H9 (cell line): ENCODE data around the gene TREML1. TPM values are rescaled to one million over a fixed set of nuclear protein-coding genes. Genes with fewer than 3 reads are reported as not detected.

Experiments used
- DNase-seq: peaks from one replicate; pipeline ENCODE4 v3.0.0-alpha.2; 2017
- H2AFZ ChIP-seq: one replicate; pipeline ENCODE4 v1.6.1; 2013; ENCODE audit warnings: mild to moderate bottlenecking, low read length, control low read depth, moderate library complexity
- H2AK5ac ChIP-seq: 2 replicates; pipeline ENCODE4 v1.6.1; 2013; ENCODE audit warnings: low read length, control low read depth, mixed read lengths; ENCODE audit not compliant: insufficient read length
- H2BK120ac ChIP-seq: one replicate; pipeline ENCODE4 v1.6.1; 2013; ENCODE audit warnings: low read depth, mild to moderate bottlenecking, low read length, control low read depth, inconsistent platforms; ENCODE audit not compliant: poor library complexity, severe bottlenecking
- H2BK12ac ChIP-seq: 2 replicates; pipeline ENCODE4 v1.6.1; 2013; ENCODE audit warnings: low read length, control low read depth, mixed read lengths, low read depth; ENCODE audit not compliant: insufficient read length
- H2BK15ac ChIP-seq: 2 replicates; pipeline ENCODE4 v1.6.1; 2013; ENCODE audit warnings: low read depth, low read length, control low read depth
- H2BK20ac ChIP-seq: one replicate; pipeline ENCODE4 v1.6.1; 2013; ENCODE audit warnings: low read depth, mild to moderate bottlenecking, low read length, control low read depth, inconsistent platforms; ENCODE audit not compliant: poor library complexity, severe bottlenecking
- H2BK5ac ChIP-seq: 2 replicates; pipeline ENCODE4 v1.6.1; 2013; ENCODE audit warnings: low read length, control low read depth, mixed read lengths; ENCODE audit not compliant: insufficient read length
- H3K14ac ChIP-seq: 2 replicates; pipeline ENCODE4 v1.6.1; 2013; ENCODE audit warnings: low read length, control low read depth; ENCODE audit not compliant: insufficient read depth
- H3K18ac ChIP-seq: 2 replicates; pipeline ENCODE4 v1.6.1; 2013; ENCODE audit warnings: low read depth, mild to moderate bottlenecking, mixed read lengths, low read length, control low read depth; ENCODE audit not compliant: insufficient read length
- H3K23ac ChIP-seq: 2 replicates; pipeline ENCODE4 v1.6.1; 2013; ENCODE audit warnings: low read length, control low read depth, mixed read lengths, low read depth; ENCODE audit not compliant: insufficient read length
- H3K23me2 ChIP-seq: 2 replicates; pipeline ENCODE4 v1.6.1; 2013; ENCODE audit warnings: low read depth, mild to moderate bottlenecking, mixed read lengths, low read length, control low read depth; ENCODE audit not compliant: insufficient read length, poor library complexity, severe bottlenecking
- H3K27ac ChIP-seq: 2 replicates; pipeline ENCODE4 v1.5.1; 2013; ENCODE audit warnings: low read length, control low read depth, mixed read lengths, low read depth; ENCODE audit not compliant: insufficient read length
- H3K27me3 ChIP-seq: 2 replicates; pipeline ENCODE4 v1.6.1; 2013; ENCODE audit warnings: low read length, control low read depth, inconsistent platforms; ENCODE audit not compliant: insufficient read depth
- H3K4ac ChIP-seq: 2 replicates; pipeline ENCODE4 v1.6.1; 2013; ENCODE audit warnings: low read depth, mild to moderate bottlenecking, control low read depth, inconsistent platforms, low read length, moderate library complexity
- H3K4me1 ChIP-seq: 2 replicates; pipeline ENCODE4 v1.6.1; 2013; ENCODE audit warnings: low read length, control low read depth, inconsistent platforms; ENCODE audit not compliant: insufficient read depth
- H3K4me2 ChIP-seq: 2 replicates; pipeline ENCODE4 v1.6.1; 2013; ENCODE audit warnings: low read length, control low read depth, mixed read lengths; ENCODE audit not compliant: insufficient read length, insufficient read depth
- H3K56ac ChIP-seq: 2 replicates; pipeline ENCODE4 v1.6.1; 2013; ENCODE audit warnings: low read depth, mild to moderate bottlenecking, mixed read lengths, low read length, control low read depth; ENCODE audit not compliant: insufficient read length
- H3K79me1 ChIP-seq: 2 replicates; pipeline ENCODE4 v1.6.1; 2013; ENCODE audit warnings: low read depth, mild to moderate bottlenecking, moderate library complexity, low read length, control low read depth, inconsistent platforms; ENCODE audit not compliant: insufficient read depth, poor library complexity, severe bottlenecking
- H3K79me2 ChIP-seq: 2 replicates; pipeline ENCODE4 v1.6.1; 2013; ENCODE audit warnings: low read length, control low read depth, inconsistent platforms; ENCODE audit not compliant: insufficient read depth
- H3K9ac ChIP-seq: 2 replicates; pipeline ENCODE4 v1.6.1; 2013; ENCODE audit warnings: low read length, control low read depth, mixed read lengths; ENCODE audit not compliant: insufficient read length; ENCODE audit errors: extremely low read depth
- H3K9me3 ChIP-seq: one replicate; pipeline ENCODE4 v1.6.1; 2013; ENCODE audit warnings: low read depth, low read length, inconsistent platforms; ENCODE audit not compliant: control insufficient read depth
- H3T11ph ChIP-seq: one replicate; pipeline ENCODE4 v1.6.1; 2013; ENCODE audit warnings: mild to moderate bottlenecking, low read length, control low read depth, inconsistent platforms
- H4K20me1 ChIP-seq: one replicate; pipeline ENCODE4 v1.6.1; 2013; ENCODE audit not compliant: control insufficient read depth, insufficient read length, insufficient read depth
- H4K5ac ChIP-seq: 2 replicates; pipeline ENCODE4 v1.6.1; 2013; ENCODE audit warnings: low read depth, mild to moderate bottlenecking, mixed read lengths, low read length, control low read depth; ENCODE audit not compliant: insufficient read length
- H4K8ac ChIP-seq: replicated peaks from 2 replicates; pipeline ENCODE4 v1.6.1; 2013; ENCODE audit warnings: low read length, control low read depth, mixed read lengths, low read depth; ENCODE audit not compliant: insufficient read length
- H4K91ac ChIP-seq: 2 replicates; pipeline ENCODE4 v1.6.1; 2013; ENCODE audit warnings: low read depth, mild to moderate bottlenecking, moderate library complexity, mixed read lengths, low read length, control low read depth; ENCODE audit not compliant: insufficient read length
- H3K27ac Mint-ChIP-seq, 3 experiments: 2 replicates in 2 of 3; 3 replicates in 1 of 3; pipeline ENCODE4 v1.8.0; 2020 to 2021; ENCODE audit warnings: mixed read lengths in 3 of 3, mild to moderate bottlenecking in 1 of 3, moderate library complexity in 1 of 3
- H3K27me3 Mint-ChIP-seq: 2 replicates; pipeline ENCODE4 v1.8.0; 2021; ENCODE audit warnings: low read depth, mild to moderate bottlenecking, moderate library complexity, mixed read lengths
- H3K36me3 Mint-ChIP-seq, 3 experiments: 2 replicates in 2 of 3; 3 replicates in 1 of 3; pipeline ENCODE4 v1.8.0; 2020 to 2021; ENCODE audit warnings: low read depth in 3 of 3, mixed read lengths in 3 of 3; ENCODE audit not compliant: insufficient read depth in 1 of 3
- H3K4me1 Mint-ChIP-seq, 2 experiments: 2 replicates each; pipeline ENCODE4 v1.8.0; 2020; ENCODE audit warnings: mixed read lengths in 2 of 2
- H3K4me3 Mint-ChIP-seq, 2 experiments: 2 replicates in 1 of 2; 3 replicates in 1 of 2; pipeline ENCODE4 v1.8.0; 2020 to 2021; ENCODE audit warnings: mild to moderate bottlenecking in 2 of 2, mixed read lengths in 2 of 2, moderate library complexity in 1 of 2
- H3K9me3 Mint-ChIP-seq, 2 experiments: 2 replicates in 1 of 2; 3 replicates in 1 of 2; pipeline ENCODE4 v1.8.0; 2020; ENCODE audit warnings: mild to moderate bottlenecking in 2 of 2, mixed read lengths in 2 of 2, moderate library complexity in 1 of 2
- WGBS: extraction: QIAGEN DNeasy Blood & Tissue Kit; methylation state at CpG from one replicate; pipeline ENCODE4 v1.1.7; 2013; ENCODE audit warnings: missing lambda C conversion rate, low lambda C conversion rate, mixed read lengths; ENCODE audit not compliant: insufficient read length; ENCODE audit errors: extremely low coverage; 5-methylcytosine and 5-hydroxymethylcytosine counted together
- total RNA-seq: library from RNA; stranded (reverse); gene quantifications from 2 replicates; pipeline ENCODE4 v1.2.1, GENCODE V29; 2021
- TF ChIP-seq, protein P1 (sequence below): fragments of 200-600 bp; sonication (generic); conservative IDR thresholded peaks from 3 replicates; pipeline ENCODE4 v1.8.0; 2021; ENCODE audit warnings: antibody characterized with exemption, mild to moderate bottlenecking

The TREML1 gene
- total RNA-seq, 1 experiment from 2014 or later, result not detected

DNA sequence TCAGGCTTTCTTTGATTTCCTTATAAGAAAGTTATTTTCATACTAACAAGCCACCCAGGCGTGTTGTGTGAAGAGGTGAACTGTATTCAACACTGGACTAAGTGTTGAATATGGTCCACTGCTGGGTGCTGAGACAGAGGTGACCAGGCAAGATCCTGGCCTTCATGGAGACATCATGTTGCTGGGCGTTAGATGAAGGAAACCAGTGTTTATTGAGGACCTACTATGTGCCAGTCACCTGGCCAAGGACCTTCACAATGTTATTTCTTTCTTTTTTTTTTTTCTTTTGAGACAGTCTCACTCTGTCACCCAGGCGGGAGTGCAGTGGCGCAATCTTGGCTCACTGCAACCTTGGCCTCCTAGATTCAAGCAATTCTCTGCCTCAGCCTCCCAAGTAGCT lies 1.9 kb upstream of the TREML1 start:
- Mint-ChIP-seq H3K4me1 (peaks cover 13% of the 10 kb centered on the region in 2 experiments; a peak in 3 of 4 replicates), H3K36me3 (no peaks in the 10 kb centered on the region), H3K27me3 (peaks cover 6% of the 10 kb centered on the region), H3K27ac (no peak overlapping the region), H3K4me3 (no peak overlapping the region), H3K9me3 (no peaks in the 10 kb centered on the region)
- Histone ChIP-seq H3T11ph (no peak overlapping the region), H2BK120ac (no peak overlapping the region), H3K14ac (no peak overlapping the region), H3K79me2 (no peaks in the 10 kb centered on the region), H3K79me1 (no peaks in the 10 kb centered on the region), H3K9ac (no peak overlapping the region), H3K9me3 (no peaks in the 10 kb centered on the region), H3K4me1 (no peaks in the 10 kb centered on the region), H3K27ac (no peak overlapping the region), H3K27me3 (no peaks in the 10 kb centered on the region; the same call in 1 of the 2 replicates), H3K56ac (no peak overlapping the region), H2BK15ac (no peak overlapping the region), H4K91ac (no peak overlapping the region), H2BK12ac (no peak overlapping the region), H4K20me1 (no peaks in the 10 kb centered on the region), H2AK5ac (no peak overlapping the region), H3K4me2 (no peak overlapping the region), H4K5ac (no peak overlapping the region), H2BK20ac (no peak overlapping the region), H3K4ac (no peak overlapping the region), H2BK5ac (no peak overlapping the region), H2AFZ (no peak overlapping the region), H3K23ac (no peak overlapping the region), H4K8ac (no peak overlapping the region), H3K18ac (no peak overlapping the region), H3K23me2 (no peaks in the 10 kb centered on the region)
- no peak for DNase-seq
- TF ChIP-seq, protein P1, sequence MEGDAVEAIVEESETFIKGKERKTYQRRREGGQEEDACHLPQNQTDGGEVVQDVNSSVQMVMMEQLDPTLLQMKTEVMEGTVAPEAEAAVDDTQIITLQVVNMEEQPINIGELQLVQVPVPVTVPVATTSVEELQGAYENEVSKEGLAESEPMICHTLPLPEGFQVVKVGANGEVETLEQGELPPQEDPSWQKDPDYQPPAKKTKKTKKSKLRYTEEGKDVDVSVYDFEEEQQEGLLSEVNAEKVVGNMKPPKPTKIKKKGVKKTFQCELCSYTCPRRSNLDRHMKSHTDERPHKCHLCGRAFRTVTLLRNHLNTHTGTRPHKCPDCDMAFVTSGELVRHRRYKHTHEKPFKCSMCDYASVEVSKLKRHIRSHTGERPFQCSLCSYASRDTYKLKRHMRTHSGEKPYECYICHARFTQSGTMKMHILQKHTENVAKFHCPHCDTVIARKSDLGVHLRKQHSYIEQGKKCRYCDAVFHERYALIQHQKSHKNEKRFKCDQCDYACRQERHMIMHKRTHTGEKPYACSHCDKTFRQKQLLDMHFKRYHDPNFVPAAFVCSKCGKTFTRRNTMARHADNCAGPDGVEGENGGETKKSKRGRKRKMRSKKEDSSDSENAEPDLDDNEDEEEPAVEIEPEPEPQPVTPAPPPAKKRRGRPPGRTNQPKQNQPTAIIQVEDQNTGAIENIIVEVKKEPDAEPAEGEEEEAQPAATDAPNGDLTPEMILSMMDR, result no peak
- no CpG with 5 or more reads among the region's 4 CpGs for WGBS
